Fibroblast of the conjunctiva (primary cell): Measurements from ENCODE around the gene A4GALT.

Source experiments
- DNase-seq: peaks from one replicate; pipeline ENCODE4 v3.0.0-alpha.2; 2010; ENCODE audit warnings: low read depth

Gene A4GALT

GRCh38 chr22:42701694-42702093 lies 19.0 kb downstream of the A4GALT start:
- DNase-seq: no peak

DNA sequence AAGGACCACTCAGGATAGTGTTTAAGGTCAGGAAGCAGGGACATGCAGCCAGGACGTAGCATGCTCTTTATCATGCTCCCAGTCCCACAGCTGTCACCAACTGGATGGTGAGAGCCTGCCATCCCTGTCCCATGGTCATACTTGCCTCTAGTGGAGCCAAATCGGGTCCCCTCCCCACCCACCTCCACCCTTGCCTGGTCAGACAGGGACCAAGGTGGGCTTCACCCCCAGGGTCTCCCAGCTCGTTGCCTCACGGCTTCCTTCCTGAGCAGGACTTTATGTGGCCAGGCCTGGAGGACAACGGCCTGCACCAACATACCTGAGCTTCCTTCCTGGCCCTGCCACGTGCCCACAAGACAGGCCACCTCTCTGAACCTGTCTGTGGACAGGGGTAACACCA lies 19.8 kb downstream of the A4GALT start:
- no peak for DNase-seq

DNA sequence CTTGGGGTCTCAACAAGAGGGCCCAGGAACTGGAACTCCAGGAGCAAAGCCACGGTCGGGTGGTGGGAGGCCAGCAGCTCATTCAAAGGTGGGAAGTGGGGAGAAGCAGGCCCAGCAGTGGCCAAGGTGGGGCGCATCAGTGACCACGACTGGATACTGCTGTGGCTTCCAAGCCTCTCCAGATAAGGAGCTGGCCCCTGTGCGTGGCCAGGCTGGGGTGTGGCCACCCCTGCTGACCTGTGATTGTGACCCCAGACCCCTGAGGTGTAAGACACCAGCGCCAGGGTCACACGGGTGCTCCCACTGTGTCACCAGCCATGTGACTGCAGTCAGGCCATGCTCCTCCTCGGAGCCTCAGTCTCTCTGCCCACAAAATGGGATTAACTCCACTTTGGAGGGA lies 20.3 kb downstream of the A4GALT start:
- no peak for DNase-seq

DNA sequence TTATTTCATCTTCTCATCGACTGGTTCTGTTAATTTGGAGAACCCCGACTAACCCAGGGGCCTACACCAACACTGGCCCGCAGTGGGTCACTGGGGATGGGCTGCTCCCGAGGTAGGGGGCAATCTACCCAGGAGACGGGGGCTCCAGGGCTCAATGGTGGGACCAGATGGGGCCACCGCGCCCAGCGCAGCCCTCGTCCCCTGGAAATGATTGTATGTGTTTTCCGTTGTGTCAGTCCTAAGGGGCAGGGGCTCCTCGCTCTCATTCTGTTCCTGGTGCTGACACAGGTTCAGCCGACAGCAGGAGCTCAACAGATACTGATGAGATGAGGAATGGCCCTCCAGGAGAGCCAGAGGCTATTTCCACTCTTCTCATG lies 20.7 kb downstream of the A4GALT start:
- DNase-seq: no peak

GRCh38 chr22:42699281-42699975 lies 21.2 kb downstream of the A4GALT start:
- no peak for DNase-seq

DNA sequence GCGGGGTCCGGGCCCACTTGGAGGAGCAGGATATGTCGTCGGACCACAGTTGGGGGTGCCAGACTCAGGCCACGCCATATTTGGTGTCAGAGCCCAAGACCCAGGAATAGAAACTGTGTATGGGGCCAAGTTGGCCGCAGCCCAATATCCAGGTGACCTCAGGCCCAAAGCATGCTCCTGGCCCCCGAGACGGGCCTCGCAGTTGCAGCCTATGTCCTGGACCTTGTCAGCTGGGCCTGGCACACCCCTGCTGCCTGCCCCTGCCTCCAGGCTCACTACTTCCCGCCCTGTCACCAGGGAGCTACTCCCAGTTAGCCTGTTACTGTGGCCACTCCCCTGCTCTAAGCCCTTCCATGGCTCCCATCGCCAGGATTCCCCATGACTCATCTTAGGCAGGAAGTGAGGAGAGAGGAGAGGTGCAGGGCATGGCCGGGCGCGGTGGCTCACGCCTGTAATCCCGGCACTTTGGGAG lies 23.1 kb downstream of the A4GALT start:
- peak; percentile 77 for DNase-seq

GRCh38 chr22:42696331-42696967 lies 24.2 kb downstream of the A4GALT start:
- DNase-seq: no peak

GRCh38 chr22:42695294-42695693 lies 25.4 kb downstream of the A4GALT start:
- DNase-seq: no peak

DNA sequence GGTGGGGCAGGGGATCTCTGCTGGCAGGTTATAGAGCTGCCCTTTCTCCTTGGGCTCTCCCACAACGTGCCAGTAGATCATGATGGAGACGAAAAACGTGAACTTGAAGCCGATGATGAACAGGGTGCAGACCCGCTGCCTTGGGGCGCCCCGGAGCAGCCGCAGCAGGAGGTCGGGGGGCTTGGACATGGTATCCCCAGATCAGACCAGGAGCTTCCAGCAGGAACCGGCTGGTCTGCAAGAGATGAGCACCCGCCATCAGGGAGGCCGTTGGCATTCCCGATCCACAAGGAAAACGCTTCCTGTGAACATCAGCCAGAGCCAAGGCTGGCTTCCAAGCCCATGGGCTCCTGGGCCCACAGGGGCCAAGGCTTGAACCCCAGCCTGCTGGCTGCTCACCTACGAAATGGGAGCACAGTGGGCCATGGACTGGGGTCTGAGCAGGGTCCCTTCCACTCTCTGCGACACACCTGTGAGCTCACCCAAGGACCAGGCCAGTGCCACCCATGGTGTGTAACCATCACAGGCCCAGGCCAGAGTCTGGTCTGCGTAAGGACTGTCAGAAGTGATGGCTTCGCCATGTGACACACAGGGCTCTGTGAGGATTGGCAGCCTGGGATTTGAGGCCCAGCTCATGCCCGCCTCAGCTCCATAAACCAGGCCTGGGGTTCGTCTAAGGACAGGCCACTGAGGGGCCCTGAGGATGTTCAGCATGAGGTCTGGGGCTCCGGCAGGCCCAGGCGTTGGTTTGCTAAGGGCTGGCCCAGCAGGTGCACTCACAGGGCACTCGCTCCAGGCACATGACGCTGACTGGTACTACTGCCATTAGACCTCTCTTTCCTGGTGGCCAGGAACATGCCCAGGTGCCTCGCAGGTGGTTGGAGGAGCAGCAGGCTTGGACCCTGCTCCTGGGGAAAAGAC lies 26.6 kb downstream of the A4GALT start:
- DNase-seq: no peak

DNA sequence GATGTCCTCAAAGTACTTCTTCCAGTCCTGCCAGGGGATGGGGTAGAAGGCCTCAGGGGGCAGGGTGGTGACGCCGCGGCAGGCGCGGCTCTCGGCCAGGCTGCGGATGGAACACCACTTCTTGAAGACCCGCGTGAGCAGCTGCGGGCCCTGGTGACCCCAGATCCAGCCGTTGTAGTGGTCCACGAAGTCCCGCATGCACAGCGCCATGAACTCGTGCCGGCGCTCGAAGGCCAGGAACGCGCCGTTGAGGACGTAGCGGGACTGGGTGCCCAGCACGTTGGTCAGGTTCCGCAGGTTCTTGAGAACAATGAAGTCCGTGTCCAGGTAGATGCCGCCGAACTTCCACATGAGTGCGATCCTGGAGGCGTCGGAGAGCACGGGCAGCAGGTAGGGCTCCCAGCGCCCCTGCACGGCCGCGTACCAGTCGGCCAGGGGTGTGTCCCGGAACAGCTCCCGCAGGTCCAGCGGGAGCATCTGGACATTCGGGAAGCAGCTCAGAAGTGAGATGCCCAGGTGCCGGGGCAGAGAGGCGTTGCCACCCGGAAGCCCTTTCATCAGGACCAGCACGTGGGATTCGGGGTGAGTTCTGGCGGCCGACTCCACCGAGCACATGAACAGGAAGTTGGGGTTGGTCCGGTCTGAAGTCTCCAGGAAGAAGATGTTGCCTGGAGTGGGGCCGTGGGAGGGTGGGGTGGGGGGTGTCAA lies 27.5 kb downstream of the A4GALT start:
- no peak for DNase-seq

DNA sequence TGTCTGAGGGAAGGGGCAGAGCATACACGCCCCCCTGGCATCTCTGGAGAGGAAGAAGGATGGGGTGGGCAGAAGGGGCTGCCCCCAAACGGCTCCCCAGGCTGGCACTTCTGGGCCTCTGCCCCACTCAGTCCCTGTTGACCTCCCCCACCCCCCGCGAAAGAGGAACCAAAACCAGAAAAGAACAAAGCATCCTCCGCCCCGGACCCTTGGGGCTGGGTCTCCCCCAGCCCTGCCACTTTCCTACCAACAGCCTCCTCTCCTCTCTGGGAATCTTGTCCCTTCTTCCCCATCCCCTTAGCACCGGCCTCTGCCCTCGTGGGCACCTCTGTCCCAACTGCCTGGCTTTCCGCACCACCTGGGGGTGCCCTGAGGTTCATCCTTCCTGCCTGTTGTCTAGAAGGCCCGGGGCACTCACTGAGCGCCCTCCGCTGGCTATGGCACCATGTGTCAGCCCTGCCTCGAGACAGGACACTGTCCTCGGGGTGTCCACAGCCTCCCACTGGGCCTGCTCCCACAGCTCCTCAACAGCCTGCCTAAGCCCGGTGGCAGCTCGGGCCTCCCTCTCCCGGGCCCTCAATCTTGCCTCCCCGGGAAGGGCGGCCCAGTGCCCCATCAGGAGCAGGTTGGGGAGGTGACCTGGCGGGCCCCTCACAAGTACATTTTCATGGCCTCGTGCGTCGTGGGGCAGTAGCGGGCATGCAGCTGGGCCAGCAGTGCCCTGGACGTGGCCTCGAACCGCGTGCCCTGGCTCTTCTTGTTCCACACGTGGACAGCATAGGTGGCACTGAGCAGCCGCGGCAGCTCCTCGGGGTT lies 28.2 kb downstream of the A4GALT start:
- no peak for DNase-seq

DNA sequence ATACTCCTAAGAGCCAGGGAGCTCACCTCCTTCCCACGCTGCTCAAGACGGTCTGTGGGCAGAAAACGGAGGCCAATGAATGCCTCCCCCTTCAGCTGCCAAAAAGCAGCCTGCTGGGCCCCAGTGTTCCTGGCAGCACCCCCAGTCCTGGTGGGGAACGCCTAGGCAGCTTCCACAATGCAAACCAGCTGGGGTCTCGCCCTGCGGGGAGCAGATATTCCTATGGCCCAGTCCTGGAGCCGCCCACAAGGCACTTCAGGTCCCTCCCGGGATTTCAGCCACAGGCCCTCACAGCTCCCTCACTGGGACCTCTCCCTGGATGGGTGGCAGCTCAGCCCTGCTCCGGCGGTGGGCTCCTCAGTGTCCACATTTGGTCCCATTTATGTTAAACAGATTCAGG lies 29.2 kb downstream of the A4GALT start:
- DNase-seq: peak; percentile 69

DNA sequence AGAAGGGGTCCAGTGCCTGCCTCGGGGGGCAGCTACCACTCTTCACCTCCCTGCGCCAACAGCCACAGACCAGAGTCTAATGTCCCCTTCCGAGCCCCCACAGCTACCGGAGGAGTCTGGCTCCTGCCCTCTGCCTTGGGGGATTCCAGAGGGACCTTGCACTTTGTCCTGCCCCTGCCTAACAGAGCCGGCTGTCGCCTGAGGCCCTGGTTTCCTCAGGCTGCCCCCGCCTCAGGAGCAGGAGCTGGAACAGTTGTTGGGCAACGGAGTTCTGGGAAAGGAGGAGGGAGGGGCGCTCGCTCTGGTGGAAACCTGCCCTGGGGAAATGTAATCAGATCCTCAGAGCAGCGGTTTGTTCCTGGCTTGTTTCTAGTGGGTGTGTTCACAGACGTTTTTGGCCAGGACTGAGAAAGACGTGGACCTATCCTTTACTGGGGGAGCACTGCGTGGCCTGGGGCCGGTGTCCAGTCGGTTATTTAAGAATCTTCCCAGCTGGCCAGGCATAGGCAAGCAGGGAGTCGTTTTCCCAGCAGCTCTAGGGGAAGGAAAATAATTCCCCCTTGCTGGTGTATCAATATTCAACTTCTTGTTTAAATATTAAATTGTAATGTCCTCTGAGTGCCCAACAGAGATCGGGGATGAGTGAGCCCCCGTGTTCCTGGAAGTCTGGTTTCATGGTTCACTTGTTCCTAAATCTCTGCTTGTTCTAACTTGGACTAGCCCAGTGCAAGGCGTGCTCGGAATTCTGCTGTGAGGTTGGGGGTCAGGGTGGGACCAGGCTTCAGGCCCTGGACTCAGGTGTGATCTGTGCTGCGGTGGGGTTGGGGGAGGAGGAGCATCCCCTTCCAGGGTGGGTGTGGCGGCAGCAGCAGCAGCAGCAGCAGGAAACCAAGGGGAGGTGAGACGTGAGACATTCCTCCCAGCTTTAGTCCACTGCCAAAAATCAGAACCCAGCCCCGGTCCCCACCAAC lies 32.1 kb downstream of the A4GALT start:
- DNase-seq: peak; percentile 97

DNA sequence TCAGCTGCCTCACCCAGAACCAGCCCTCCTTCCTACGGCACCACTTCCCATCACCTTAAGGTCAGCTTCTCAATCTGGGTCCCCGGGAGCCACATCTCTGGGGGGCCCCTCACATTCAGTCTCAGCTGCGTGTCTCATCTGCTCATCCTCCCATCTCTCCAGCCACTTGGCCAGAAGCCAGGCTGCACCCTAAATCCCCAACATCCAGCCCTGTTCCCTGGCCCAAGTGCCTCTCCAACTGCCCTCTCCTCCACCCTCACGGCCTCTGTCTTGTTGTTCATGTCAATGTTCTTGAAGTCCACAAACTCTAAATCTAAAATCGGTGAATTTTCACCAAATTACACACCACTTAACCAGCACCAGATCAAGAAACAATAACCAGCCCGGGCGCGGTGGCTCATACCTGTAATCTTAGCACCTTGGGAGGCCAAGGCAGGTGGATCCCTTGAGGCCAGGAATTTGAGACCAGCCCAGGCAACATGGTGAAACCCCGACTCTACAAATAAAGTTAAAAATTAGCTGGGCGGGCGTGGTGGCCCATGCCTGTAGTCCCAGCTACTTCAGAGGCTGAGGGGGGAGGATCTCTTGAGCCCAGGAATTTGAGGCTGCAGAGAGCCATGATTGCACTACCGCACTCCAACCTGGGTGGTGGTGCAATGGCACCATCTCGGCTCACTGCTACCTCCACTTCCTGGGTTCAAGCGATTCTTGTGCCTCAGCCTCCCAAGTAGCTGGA lies 33.7 kb downstream of the A4GALT start:
- no peak for DNase-seq

DNA sequence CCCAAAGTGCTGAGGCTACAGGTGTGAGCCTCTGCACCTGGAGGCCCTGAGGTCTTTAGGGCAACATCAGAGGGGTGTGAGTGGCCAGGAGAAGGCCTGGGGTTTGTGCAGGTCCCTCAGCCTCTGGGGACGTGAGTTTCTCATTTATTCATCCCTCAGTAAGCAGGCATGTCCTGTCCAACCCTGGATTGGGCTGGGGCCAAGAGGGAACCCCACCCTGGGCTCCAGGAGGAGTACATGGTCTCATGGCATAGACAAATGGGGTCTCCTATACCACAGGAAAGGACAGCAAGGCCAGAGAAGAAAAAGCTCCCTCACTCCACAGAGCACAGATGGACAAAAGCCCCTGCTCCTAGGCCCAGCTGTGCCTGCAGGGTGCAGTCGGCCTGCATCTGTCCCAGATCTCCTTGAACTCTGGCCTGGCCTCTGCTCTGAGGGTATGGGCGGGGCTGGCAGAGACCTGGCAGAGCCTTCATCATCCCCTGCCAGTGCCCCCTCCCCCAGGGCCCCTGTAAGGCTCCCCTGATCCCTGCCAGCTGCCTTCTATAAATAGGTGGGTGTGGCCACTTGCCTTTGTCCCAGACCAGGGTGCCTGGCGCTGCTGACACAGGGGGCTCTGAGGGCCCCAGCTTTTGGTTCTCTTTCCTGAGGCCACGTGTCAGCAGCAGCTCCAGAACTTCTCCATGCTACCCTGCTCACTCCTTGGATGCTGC lies 34.6 kb downstream of the A4GALT start:
- peak; percentile 67 for DNase-seq

DNA sequence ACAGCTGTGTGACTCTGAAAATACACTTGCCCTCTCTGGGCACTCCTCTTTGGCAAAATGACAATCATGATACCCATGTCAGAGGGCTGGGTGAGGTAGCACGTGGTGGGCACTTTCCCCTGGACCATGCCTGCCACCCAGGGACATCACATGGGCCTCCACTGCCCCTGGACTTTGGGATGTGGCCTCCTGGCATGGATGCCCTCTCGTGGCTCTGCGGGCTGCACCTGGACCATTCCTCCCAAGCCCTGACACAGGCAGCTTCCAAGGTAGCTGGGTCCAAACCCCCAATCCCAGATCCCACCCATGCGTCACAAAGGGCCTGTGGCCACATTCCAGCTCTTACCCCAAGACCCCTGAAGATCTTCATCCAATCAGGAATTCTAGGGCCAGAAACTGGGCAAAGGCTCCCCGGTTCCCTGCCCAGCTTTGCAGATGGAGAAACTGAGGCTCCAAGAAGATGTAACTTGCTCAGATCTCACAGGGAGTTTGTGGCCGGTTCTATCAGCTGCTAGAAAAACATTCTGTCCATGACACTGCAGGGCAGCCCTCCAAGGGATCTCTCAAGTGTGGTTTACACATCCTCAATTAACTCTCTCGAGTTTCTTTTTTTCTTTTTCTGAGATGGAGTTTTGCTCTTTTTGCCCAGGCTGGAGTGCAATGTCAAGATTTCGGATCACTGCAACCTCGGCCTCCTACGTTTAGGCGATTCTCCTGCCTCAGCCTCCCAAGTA lies 36.0 kb downstream of the A4GALT start:
- no peak for DNase-seq

DNA sequence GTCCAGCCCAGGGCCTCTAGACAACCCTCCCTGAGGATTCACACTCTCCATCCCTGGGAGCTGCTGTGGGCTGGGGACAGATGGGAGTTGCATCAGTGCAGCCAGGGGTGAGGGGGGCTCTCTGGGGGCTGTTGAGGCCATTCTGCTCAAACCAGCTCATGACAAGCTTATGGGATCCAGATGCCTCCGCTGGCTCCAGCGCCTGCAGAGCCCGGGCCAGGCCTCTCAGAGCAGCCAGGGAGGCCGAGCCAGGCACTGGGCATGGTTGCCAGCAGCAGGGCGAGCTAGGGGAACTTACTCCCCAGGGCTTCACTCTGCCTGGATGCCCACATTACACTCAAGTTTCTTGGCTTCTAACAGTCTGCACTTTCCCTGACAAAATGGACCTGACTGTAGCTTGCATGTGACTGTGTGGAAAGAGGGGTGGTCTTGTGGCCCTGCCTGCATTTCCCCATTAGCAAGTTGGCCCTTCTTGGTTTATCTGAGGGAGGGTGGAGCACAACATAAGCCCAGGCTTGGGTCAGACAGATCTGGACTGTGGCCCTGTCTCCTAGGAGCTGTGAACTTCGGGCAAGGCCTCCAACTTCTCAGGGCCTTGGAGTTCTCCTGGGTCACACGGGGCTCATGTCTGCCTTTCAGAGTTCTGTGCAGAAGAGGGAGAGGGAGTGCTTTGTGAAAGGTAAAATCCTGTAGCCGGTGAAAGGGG lies 36.9 kb downstream of the A4GALT start:
- peak; percentile 74 for DNase-seq
